GM04503 (cell line): ENCODE data around the gene PCDHGA8.
"Not testable (repeated sequence)": the region's sequence is repeated elsewhere in the genome, so short reads cannot be mapped to it uniquely, and the experiment has no call there.

Experiments used
- DNase-seq: peaks from one replicate; pipeline ENCODE4 v3.0.0-alpha.2; 2012; ENCODE audit warnings: low read depth

Gene PCDHGA8

DNA sequence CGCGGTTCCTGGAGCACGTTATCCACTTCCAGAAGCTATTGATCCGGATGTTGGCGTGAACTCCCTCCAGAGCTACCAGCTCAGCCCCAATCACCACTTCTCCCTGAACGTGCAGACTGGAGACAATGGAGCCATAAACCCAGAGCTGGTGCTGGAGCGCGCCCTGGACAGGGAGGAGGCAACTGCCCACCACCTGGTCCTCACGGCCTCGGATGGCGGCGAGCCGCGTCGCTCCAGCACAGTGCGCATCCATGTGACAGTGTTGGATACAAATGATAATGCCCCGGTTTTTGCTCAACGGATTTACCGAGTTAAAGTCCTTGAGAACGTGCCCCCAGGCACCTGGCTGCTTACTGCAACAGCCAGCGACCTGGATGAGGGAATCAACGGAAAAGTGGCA is 11.0 kb downstream of the PCDHGA8 start:
- DNase-seq, result no peak

DNA sequence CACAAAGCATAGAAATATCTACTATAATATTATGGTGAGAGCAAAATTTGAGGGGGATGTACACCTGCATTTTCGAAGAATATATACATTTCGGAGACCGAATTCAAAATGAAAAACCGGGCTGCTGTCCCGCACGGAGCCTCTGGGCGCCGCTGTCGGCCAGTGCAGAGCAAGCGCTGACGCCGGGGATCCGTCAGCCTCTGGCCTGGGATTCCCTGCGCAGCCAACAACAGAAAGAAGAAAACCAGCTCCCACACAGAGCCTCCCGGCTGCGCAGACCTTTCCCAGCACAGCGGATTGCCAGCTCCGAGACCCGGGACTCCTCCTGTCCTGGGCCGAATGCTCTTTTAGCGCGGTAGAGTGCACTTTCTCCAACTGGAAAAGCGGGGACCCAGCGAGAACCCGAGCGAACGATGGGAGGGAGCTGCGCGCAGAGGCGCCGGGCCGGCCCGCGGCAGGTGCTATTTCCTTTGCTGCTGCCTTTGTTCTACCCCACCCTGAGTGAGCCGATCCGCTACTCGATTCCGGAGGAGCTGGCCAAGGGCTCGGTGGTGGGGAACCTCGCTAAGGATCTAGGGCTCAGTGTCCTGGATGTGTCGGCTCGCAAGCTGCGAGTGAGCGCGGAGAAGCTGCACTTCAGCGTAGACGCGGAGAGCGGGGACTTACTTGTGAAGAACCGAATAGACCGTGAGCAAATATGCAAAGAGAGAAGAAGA is 15.5 kb downstream of the PCDHGA8 start, which contains the start of gene PCDHGB6:
Gene PCDHGB6, plus strand, starts transcription at position 232 of the 716 bp plus-strand sequence. Its CDS starts 182 bp downstream, at position 414.
- not testable (repeated sequence) for DNase-seq

DNA sequence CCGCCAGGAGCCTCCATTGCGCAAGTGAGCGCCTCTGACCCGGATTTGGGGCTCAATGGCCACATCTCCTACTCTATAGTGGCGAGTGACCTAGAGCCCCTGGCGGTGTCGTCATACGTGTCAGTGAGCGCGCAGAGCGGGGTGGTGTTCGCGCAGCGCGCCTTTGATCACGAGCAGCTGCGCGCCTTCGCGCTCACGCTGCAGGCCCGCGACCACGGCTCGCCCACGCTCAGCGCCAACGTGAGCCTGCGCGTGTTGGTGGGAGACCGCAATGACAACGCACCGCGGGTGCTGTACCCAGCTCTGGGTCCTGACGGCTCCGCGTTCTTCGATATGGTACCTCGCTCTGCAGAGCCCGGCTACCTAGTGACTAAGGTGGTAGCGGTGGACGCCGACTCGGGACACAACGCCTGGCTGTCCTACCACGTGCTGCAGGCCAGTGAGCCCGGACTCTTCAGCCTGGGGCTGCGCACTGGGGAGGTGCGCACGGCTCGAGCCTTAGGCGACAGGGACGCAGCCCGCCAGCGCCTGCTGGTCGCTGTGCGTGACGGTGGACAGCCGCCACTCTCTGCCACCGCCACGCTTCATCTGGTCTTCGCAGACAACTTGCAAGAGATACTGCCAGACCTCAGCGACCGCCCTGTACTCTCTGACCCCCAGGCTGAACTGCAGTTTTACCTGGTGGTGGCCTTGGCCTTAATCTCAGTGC is 17.3 kb downstream of the PCDHGA8 start:
- no peak for DNase-seq

DNA sequence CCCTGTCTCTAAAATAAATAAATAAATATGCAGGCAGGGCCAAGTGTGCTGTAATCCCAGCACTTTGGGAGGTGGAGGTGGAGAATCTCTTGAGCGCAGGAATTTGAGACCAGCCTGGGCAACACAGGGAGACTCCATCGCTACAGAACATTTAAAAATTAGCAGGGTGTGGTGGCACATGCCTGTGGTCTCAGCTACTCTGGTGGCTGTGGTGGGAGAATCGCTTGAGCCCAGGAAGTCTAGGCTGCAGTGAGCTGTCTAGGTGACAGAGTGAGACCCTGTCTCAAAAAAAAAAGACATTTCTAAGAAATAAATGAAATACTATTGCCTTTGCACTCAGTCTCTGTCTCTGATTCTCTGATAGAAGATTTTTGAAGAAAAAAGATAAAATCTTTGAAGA is 19.1 kb downstream of the PCDHGA8 start:
- no peak for DNase-seq

- DNase-seq, result no peak
These were observed 20.6 kb downstream of the PCDHGA8 start, which contains the start of gene PCDHGA10 for GRCh38 chr5:141412854-141413539. PCDHGA10 (plus strand) TSS chr5:141412987; CDS start chr5:141413176, 189 bp downstream.

GRCh38 chr5:141413540-141414069 is 21.2 kb downstream of the PCDHGA8 start:
- DNase-seq, result no peak

DNA sequence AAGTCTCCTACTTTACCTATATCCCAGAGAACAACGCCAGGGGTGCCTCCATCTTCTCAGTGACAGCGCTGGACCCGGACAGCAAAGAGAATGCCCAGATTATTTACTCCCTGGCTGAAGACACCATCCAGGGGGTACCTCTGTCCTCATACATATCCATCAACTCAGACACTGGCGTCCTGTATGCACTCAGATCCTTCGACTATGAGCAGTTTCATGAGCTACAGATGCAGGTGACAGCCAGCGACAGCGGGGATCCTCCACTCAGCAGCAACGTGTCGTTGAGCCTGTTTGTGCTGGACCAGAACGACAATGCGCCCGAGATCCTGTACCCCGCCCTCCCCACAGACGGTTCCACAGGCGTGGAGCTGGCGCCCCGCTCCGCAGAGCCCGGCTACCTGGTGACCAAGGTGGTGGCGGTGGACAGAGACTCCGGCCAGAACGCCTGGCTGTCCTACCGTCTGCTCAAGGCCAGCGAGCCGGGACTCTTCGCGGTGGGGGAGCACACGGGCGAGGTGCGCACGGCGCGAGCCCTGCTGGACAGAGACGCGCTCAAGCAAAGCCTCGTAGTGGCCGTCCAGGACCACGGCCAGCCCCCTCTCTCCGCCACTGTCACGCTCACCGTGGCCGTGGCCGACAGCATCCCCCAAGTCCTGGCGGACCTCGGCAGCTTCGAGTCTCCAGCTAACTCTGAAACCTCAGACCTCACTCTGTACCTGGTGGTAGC is 22.3 kb downstream of the PCDHGA8 start:
- DNase-seq, result not testable (repeated sequence)

DNA sequence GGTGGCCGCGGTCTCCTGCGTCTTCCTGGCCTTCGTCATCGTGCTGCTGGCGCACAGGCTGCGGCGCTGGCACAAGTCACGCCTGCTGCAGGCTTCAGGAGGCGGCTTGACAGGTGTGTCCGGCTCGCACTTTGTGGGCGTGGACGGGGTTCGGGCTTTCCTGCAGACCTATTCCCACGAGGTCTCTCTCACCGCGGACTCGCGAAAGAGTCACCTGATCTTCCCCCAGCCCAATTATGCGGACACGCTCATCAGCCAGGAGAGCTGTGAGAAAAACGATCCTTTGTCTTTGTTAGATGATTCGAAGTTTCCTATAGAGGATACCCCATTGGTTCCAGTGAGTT is 22.8 kb downstream of the PCDHGA8 start:
- not testable (repeated sequence) for DNase-seq

GRCh38 chr5:141417494-141418172 is 25.2 kb downstream of the PCDHGA8 start, which contains the start of gene PCDHGB7:
PCDHGB7 (plus strand) TSS chr5:141417677; CDS start chr5:141417860, 183 bp downstream.
- not testable (repeated sequence) for DNase-seq

GRCh38 chr5:141419074-141419880 is 26.8 kb downstream of the PCDHGA8 start:
- DNase-seq, result no peak

DNA sequence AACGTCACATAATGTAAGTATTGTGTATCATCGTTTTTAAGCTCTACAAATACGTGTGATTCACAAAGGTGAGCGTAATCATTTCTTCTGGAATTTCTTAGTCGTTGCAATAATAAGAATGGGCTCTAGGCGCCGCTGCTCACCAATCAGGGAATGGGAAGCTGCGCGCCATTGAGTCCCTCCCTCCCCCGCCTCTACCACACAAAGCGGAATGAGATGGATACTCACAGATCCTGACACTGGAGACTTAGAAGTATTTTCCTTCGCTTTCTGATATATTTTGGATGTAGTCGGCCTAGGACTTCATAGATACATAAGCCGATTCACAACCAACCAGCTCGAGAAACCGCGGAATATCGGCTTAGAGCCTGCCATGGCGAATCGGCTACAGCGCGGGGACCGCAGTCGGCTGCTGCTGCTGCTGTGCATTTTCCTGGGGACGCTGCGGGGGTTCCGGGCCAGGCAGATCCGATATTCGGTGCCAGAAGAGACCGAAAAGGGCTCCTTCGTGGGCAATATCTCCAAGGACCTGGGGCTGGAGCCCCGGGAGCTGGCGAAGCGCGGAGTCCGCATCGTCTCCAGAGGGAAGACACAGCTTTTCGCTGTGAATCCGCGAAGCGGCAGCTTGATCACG is 28.5 kb downstream of the PCDHGA8 start, which contains the start of gene PCDHGA11:
Gene PCDHGA11, plus strand, starts transcription at position 197 of the 634 bp plus-strand sequence. Its CDS starts 177 bp downstream, at position 374.
- no peak for DNase-seq

GRCh38 chr5:141421489-141421855 is 29.0 kb downstream of the PCDHGA8 start:
- no peak for DNase-seq

GRCh38 chr5:141422742-141423291 is 30.4 kb downstream of the PCDHGA8 start:
- DNase-seq, result no peak

- DNase-seq, result no peak
These were observed 35.5 kb downstream of the PCDHGA8 start for GRCh38 chr5:141427783-141428426.

DNA sequence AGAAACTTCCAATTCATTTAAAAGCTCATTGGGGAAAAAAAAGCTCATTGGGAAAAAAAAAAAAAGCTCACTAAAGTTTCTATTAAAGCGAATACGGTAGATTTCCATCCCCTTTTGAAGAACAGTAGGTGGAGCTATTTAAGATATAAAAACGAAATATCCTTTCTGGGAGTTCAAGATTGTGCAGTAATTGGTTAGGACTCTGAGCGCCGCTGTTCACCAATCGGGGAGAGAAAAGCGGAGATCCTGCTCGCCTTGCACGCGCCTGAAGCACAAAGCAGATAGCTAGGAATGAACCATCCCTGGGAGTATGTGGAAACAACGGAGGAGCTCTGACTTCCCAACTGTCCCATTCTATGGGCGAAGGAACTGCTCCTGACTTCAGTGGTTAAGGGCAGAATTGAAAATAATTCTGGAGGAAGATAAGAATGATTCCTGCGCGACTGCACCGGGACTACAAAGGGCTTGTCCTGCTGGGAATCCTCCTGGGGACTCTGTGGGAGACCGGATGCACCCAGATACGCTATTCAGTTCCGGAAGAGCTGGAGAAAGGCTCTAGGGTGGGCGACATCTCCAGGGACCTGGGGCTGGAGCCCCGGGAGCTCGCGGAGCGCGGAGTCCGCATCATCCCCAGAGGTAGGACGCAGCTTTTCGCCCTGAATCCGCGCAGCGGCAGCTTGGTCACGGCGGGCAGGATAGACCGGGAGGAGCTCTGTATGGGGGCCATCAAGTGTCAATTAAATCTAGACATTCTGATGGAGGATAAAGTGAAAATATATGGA is 38.1 kb downstream of the PCDHGA8 start, which contains the start of gene PCDHGA12:
Gene PCDHGA12, plus strand, starts transcription at position 176 of the 782 bp plus-strand sequence. Its CDS starts 253 bp downstream, at position 429.
- DNase-seq, result peak; percentile 84

- DNase-seq, result no peak
These were observed 38.9 kb downstream of the PCDHGA8 start for GRCh38 chr5:141431286-141431685.

DNA sequence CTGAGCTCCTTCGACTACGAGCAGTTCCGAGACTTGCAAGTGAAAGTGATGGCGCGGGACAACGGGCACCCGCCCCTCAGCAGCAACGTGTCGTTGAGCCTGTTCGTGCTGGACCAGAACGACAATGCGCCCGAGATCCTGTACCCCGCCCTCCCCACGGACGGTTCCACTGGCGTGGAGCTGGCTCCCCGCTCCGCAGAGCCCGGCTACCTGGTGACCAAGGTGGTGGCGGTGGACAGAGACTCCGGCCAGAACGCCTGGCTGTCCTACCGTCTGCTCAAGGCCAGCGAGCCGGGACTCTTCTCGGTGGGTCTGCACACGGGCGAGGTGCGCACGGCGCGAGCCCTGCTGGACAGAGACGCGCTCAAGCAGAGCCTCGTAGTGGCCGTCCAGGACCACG is 39.9 kb downstream of the PCDHGA8 start:
- DNase-seq, result not testable (repeated sequence)

DNA sequence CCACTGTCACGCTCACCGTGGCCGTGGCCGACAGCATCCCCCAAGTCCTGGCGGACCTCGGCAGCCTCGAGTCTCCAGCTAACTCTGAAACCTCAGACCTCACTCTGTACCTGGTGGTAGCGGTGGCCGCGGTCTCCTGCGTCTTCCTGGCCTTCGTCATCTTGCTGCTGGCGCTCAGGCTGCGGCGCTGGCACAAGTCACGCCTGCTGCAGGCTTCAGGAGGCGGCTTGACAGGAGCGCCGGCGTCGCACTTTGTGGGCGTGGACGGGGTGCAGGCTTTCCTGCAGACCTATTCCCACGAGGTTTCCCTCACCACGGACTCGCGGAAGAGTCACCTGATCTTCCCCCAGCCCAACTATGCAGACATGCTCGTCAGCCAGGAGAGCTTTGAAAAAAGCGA is 40.3 kb downstream of the PCDHGA8 start:
- not testable (repeated sequence) for DNase-seq
